ENCODE data around the gene MCCC1. TPM values are rescaled to one million over a fixed set of nuclear protein-coding genes. Genes with fewer than 3 reads are reported as not detected.

MCCC1 gene
- total and polyA plus RNA-seq, 2 of the 13 experiments (the other 11 are each of a cell fraction or from before 2014, with no cell fraction given): 11.7 to 30.1 TPM

DNA sequence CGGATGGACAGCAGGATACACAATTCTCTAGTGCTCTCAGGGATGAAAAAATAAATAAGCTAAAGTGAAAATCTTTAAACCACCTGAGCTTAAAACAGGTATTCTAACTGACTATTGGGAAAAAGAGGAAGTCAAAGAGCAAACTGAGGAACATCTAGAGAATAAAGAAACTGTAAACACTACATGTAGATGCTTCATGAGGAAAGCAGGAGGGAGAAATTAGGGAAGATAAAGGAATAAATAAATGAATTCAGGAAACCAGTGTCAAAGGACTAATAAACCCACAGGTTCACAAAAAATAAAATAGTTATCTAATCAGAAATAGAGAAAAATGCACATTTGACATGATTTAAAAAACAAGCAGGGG, 525 bp upstream of the MCCC1 start (continued):
- TF ChIP-seq, protein P1, sequence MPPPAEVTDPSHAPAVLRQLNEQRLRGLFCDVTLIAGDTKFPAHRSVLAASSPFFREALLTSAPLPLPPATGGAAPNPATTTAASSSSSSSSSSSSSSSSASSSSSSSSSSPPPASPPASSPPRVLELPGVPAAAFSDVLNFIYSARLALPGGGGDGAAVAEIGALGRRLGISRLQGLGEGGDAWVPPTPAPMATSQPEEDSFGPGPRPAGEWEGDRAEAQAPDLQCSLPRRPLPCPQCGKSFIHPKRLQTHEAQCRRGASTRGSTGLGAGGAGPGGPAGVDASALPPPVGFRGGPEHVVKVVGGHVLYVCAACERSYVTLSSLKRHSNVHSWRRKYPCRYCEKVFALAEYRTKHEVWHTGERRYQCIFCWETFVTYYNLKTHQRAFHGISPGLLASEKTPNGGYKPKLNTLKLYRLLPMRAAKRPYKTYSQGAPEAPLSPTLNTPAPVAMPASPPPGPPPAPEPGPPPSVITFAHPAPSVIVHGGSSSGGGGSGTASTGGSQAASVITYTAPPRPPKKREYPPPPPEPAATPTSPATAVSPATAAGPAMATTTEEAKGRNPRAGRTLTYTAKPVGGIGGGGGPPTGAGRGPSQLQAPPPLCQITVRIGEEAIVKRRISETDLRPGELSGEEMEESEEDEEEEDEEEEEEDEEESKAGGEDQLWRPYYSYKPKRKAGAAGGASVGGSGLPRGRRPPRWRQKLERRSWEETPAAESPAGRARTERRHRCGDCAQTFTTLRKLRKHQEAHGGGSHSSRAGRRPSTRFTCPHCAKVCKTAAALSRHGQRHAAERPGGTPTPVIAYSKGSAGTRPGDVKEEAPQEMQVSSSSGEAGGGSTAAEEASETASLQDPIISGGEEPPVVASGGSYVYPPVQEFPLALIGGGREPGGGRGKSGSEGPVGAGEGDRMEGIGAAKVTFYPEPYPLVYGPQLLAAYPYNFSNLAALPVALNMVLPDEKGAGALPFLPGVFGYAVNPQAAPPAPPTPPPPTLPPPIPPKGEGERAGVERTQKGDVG (CRISPR knock-in tag; IDR thresholded peaks at IDR 0.05; ENCODE audit: borderline replicate concordance): no peak

DNA sequence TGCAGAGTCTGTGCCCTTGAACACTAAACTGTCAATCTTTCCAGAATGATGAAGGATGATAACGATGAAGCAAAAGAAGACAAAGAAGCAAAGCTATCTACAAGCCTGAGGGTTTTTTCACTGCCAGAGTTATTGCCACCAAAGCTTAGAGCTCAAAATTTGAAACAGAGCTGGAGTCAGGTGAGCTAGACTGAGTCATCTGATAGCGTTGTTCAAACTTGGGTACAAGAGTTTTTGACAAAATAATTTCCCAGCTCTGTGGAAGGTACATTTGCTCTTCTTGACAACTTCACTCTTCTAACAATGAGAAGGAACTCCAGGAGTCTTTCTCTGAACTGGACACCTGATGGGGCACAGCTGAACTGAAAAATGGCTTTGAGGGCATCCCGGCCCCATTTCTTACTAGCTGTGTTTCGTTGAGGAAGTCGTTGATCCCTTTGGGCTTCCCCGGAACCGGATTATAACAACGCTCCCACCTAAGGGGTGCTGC, 715 bp downstream of the MCCC1 start:
- DNase-seq (ENCODE audit: low spot score): no peak
- 0% methylated on average over 3 of the region's 8 CpGs for WGBS (ENCODE audit: low lambda C conversion rate)
- TF ChIP-seq, protein P2, sequence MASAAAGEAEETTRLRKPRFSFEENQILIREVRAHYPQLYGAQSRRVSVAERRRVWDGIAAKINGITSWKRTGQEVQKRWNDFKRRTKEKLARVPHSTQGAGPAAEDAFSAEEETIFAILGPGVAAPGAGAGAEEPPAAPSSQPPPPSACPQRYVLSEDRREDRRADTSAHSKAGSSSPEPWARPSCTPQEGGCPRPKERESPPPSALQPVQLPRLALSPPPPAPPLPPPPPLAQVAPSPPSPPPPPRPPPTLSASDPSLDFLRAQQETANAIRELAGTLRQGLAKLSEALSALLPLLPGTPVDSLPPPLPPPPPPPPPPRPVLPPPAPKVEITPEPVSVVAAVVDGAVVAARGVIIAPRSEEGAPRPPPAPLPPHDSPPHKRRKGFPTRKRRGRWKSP (CRISPR knock-in tag; IDR thresholded peaks at IDR 0.05): 0 out of 2 replicates have a peak, but pooled peaks have one; percentile 39
- TF ChIP-seq, protein P3, sequence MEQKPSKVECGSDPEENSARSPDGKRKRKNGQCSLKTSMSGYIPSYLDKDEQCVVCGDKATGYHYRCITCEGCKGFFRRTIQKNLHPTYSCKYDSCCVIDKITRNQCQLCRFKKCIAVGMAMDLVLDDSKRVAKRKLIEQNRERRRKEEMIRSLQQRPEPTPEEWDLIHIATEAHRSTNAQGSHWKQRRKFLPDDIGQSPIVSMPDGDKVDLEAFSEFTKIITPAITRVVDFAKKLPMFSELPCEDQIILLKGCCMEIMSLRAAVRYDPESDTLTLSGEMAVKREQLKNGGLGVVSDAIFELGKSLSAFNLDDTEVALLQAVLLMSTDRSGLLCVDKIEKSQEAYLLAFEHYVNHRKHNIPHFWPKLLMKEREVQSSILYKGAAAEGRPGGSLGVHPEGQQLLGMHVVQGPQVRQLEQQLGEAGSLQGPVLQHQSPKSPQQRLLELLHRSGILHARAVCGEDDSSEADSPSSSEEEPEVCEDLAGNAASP (CRISPR knock-in tag; IDR thresholded peaks at IDR 0.05; ENCODE audit: borderline replicate concordance): no peak
- no peak for TF ChIP-seq SATB2 (CRISPR knock-in tag; IDR thresholded peaks at IDR 0.05)
- TF ChIP-seq, protein P4, sequence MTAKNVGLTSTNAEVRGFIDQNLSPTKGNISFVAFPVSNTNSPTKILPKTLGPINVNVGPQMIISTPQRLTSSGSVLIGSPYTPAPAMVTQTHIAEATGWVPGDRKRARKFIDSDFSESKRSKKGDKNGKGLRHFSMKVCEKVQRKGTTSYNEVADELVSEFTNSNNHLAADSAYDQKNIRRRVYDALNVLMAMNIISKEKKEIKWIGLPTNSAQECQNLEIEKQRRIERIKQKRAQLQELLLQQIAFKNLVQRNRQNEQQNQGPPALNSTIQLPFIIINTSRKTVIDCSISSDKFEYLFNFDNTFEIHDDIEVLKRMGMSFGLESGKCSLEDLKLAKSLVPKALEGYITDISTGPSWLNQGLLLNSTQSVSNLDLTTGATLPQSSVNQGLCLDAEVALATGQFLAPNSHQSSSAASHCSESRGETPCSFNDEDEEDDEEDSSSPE (CRISPR knock-in tag; IDR thresholded peaks at IDR 0.05): no peak
- TF ChIP-seq ZNF180 (CRISPR knock-in tag; IDR thresholded peaks at IDR 0.05; ENCODE audit: borderline replicate concordance, low read depth): no peak
- TF ChIP-seq, protein P5, sequence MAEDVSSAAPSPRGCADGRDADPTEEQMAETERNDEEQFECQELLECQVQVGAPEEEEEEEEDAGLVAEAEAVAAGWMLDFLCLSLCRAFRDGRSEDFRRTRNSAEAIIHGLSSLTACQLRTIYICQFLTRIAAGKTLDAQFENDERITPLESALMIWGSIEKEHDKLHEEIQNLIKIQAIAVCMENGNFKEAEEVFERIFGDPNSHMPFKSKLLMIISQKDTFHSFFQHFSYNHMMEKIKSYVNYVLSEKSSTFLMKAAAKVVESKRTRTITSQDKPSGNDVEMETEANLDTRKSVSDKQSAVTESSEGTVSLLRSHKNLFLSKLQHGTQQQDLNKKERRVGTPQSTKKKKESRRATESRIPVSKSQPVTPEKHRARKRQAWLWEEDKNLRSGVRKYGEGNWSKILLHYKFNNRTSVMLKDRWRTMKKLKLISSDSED (CRISPR knock-in tag; IDR thresholded peaks at IDR 0.05): no peak
- no peak for TF ChIP-seq RFXAP (CRISPR knock-in tag; IDR thresholded peaks at IDR 0.05; ENCODE audit: borderline replicate concordance)
- TF ChIP-seq TBP (CRISPR knock-in tag; IDR thresholded peaks at IDR 0.05): no peak
- TF ChIP-seq, protein P6, sequence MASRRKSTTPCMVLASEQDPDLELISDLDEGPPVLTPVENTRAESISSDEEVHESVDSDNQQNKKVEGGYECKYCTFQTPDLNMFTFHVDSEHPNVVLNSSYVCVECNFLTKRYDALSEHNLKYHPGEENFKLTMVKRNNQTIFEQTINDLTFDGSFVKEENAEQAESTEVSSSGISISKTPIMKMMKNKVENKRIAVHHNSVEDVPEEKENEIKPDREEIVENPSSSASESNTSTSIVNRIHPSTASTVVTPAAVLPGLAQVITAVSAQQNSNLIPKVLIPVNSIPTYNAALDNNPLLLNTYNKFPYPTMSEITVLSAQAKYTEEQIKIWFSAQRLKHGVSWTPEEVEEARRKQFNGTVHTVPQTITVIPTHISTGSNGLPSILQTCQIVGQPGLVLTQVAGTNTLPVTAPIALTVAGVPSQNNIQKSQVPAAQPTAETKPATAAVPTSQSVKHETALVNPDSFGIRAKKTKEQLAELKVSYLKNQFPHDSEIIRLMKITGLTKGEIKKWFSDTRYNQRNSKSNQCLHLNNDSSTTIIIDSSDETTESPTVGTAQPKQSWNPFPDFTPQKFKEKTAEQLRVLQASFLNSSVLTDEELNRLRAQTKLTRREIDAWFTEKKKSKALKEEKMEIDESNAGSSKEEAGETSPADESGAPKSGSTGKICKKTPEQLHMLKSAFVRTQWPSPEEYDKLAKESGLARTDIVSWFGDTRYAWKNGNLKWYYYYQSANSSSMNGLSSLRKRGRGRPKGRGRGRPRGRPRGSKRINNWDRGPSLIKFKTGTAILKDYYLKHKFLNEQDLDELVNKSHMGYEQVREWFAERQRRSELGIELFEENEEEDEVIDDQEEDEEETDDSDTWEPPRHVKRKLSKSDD (CRISPR knock-in tag; IDR thresholded peaks at IDR 0.05; ENCODE audit: low read depth): no peak
- Histone ChIP-seq H3K4me2 (ENCODE audit: low read depth, low read length) (peak overlapping the region; percentile 77), H4K20me1 (ENCODE audit: insufficient read depth, low read length) (no peaks in the 10 kb centered on the region), H2AFZ (ENCODE audit: low read length) (no peak overlapping the region), H3K36me3 (replicated peaks in 1 of 2; ENCODE audit: control insufficient read depth in 1 of 2, insufficient read depth in 2 of 2, low read length in 2 of 2) (no peaks in the 10 kb centered on the region), H3K9ac (ENCODE audit: insufficient read depth, low read depth, low read length) (peak overlapping the region; percentile 86), H3K9me3 (ENCODE audit: low read length) (no peaks in the 10 kb centered on the region), H3K27me3 (ENCODE audit: control insufficient read depth in 1 of 2, insufficient read depth in 2 of 2, low read length in 2 of 2) (no peaks in the 10 kb centered on the region), H3K4me1 (ENCODE audit: insufficient read depth, low read length) (peaks cover 22% of the 10 kb centered on the region), H3K4me3 (replicated peaks in 1 of 3; ENCODE audit: insufficient read depth in 1 of 3, low read depth in 2 of 3, low read length in 3 of 3) (peak overlapping the region; percentile 75 to 92 (median 89)), H3K79me2 (ENCODE audit: insufficient read depth, low read length) (peaks cover 10% of the 10 kb centered on the region), H3K27ac (ENCODE audit: extremely low read length, insufficient read depth, low read length) (peak overlapping the region; percentile 68)
- in situ Hi-C loops (cut with HindIII; ENCODE audit: extremely low pct_ligation_motif_present, low pct_unique_long_range_greater_than_20kb): no loop called here
- FAIRE-seq: no peak
- ChIA-PET POLR2A (no interaction called here), CTCF (ENCODE audit: low intra/inter-chr PET ratio, low total read pairs) (no interaction called here)
- no TSS peak for BruUV-seq (replicated peaks)
- ATAC-seq: no peak
- intact Hi-C loops (cut with micrococcal nuclease; ENCODE audit: unreplicated experiment): loop anchor here (1.0 kb wide), 1 partner anchor 18 kb away; no protein-coding TSS in a partner anchor

All from HepG2 (cell line).